PC-3 (cell line): ENCODE results near the gene SUSD2. TPM values are rescaled to one million over a fixed set of nuclear protein-coding genes. Genes with fewer than 3 reads are reported as not detected.
"Not testable (repeated sequence)": the region's sequence is repeated elsewhere in the genome, so short reads cannot be mapped to it uniquely, and the experiment has no call there.

ENCODE experiments used
- ATAC-seq: fragments of 200-7000 bp; cut with Tn5 transposase; 2 replicates; pipeline ENCODE4 v1.9.1; 2020; ENCODE audit warnings: mild to moderate bottlenecking, moderate library complexity
- BruUV-seq: library from RNA; stranded (reverse); fragments of 400-500 nt; replicated peaks from 2 replicates; lab custom pipeline; 2021; lab: Mats Ljungman, UMichigan
- CTCF ChIA-PET: fragments of 300-600 bp; sonication (Branson Sonifier 250); formaldehyde crosslinking; loops from one replicate; lab custom pipeline; 2022; ENCODE audit warnings: antibody characterized with exemption; lab: Charles Lee
- POLR2A ChIA-PET: fragments of 300-600 bp; sonication (Branson Sonifier 250); formaldehyde crosslinking; loops from one replicate; lab custom pipeline; 2022; ENCODE audit warnings: antibody characterized with exemption; ENCODE audit not compliant: unreplicated experiment; lab: Charles Lee
- DNase-seq: peaks from one replicate; pipeline ENCODE4 v3.0.0-alpha.2; 2015
- H2AFZ ChIP-seq: fragments of 300-600 bp; sonication (generic); 2 replicates; pipeline ENCODE4 v1.6.0; 2016; ENCODE audit warnings: antibody characterized with exemption, low read length
- H3F3A ChIP-seq: fragments of 300-600 bp; sonication (generic); one replicate; pipeline ENCODE4 v1.6.0; 2017; ENCODE audit warnings: antibody characterized with exemption, low read length, control low read depth, mild to moderate bottlenecking; ENCODE audit not compliant: unreplicated experiment
- H3K27ac ChIP-seq: fragments of 300-600 bp; sonication (generic); 2 replicates; pipeline ENCODE4 v1.5.1; 2016; ENCODE audit warnings: mild to moderate bottlenecking, low read length
- H3K27me3 ChIP-seq: fragments of 300-600 bp; sonication (generic); 2 replicates; pipeline ENCODE4 v1.6.1; 2016; ENCODE audit warnings: low read length, mixed read lengths
- H3K36me3 ChIP-seq: fragments of 300-600 bp; sonication (generic); 2 replicates; pipeline ENCODE4 v1.6.1; 2016; ENCODE audit warnings: low read depth, mixed run types, low read length, mixed read lengths
- H3K4me1 ChIP-seq: fragments of 300-600 bp; sonication (generic); 2 replicates; pipeline ENCODE4 v1.5.1; 2016; ENCODE audit warnings: low read length; ENCODE audit not compliant: insufficient read depth
- H3K4me2 ChIP-seq: fragments of 300-600 bp; sonication (generic); 2 replicates; pipeline ENCODE4 v1.6.0; 2016; ENCODE audit warnings: low read length
- H3K4me3 ChIP-seq: fragments of 300-600 bp; sonication (generic); 2 replicates; pipeline ENCODE4 v1.5.1; 2016; ENCODE audit warnings: mild to moderate bottlenecking, low read length, mixed read lengths
- H3K79me2 ChIP-seq: fragments of 300-600 bp; sonication (generic); 2 replicates; pipeline ENCODE4 v1.6.1; 2017; ENCODE audit warnings: low read length, mixed read lengths
- H3K9ac ChIP-seq: fragments of 300-600 bp; sonication (generic); 2 replicates; pipeline ENCODE4 v1.6.0; 2016; ENCODE audit warnings: mild to moderate bottlenecking, low read length
- H3K9me2 ChIP-seq: fragments of 300-600 bp; sonication (generic); replicated peaks from 2 replicates; pipeline ENCODE4 v1.6.1; 2016; ENCODE audit warnings: mixed run types, low read length, mixed read lengths
- H3K9me3 ChIP-seq: fragments of 300-600 bp; sonication (generic); 2 replicates; pipeline ENCODE4 v1.6.1; 2016; ENCODE audit warnings: low read length, mixed read lengths
- H4K20me1 ChIP-seq: fragments of 300-600 bp; sonication (generic); 2 replicates; pipeline ENCODE4 v1.6.1; 2016; ENCODE audit warnings: low read length, mixed read lengths
- CTCF ChIP-seq: fragments of 300-600 bp; sonication (generic); conservative IDR thresholded peaks from 2 replicates; pipeline ENCODE4 v1.5.1; 2017; ENCODE audit warnings: antibody characterized with exemption, low read depth, mild to moderate bottlenecking, low read length
- EZH2 ChIP-seq: fragments of 300-600 bp; sonication (generic); IDR thresholded peaks from one replicate; pipeline ENCODE4 v1.6.1; 2017; ENCODE audit warnings: antibody characterized with exemption, mild to moderate bottlenecking, low read length; ENCODE audit not compliant: unreplicated experiment
- EZH2phosphoT487 ChIP-seq: fragments of 300-600 bp; sonication (generic); IDR thresholded peaks from 2 replicates; pipeline ENCODE4 v1.6.1; 2018; ENCODE audit warnings: mild to moderate bottlenecking, antibody characterized with exemption, low read length, borderline replicate concordance
- intact Hi-C: fragments of 100-400 bp; cut with micrococcal nuclease; formaldehyde crosslinking; loops from 2 replicates; pipeline ENCODE4 v1.9.0; 2023
- total RNA-seq: library from RNA; depleted of rRNA; stranded (reverse); fragments of >200 nt; gene quantifications from 2 replicates; pipeline ENCODE4 v1.2.3, GENCODE V29; 2014

Gene SUSD2
- total RNA-seq, 1 experiment from 2014 or later: 1.3 TPM

GRCh38 chr22:24134090-24134846 lies 47.0 kb upstream of the SUSD2 start:
- H3K36me3 ChIP-seq: no peaks in the 10 kb centered on the region
- no peaks in the 10 kb centered on the region for H3K4me1 ChIP-seq
- no peaks in the 10 kb centered on the region for H3K9me3 ChIP-seq
- ChIA-PET CTCF (no interaction called here), POLR2A (no interaction called here)
- BruUV-seq: no TSS peak
- no peak for DNase-seq
- intact Hi-C loops: no loop called here
- no peaks in the 10 kb centered on the region for H4K20me1 ChIP-seq
- no peak overlapping the region for H3K4me3 ChIP-seq
- H3K4me2 ChIP-seq: no peak overlapping the region
- H3K79me2 ChIP-seq: no peaks in the 10 kb centered on the region
- TF ChIP-seq EZH2: no peak
- no peak for TF ChIP-seq EZH2phosphoT487
- no peak for TF ChIP-seq CTCF
- no peak for ATAC-seq
- H3K9me2 ChIP-seq: no peaks in the 10 kb centered on the region
- no peaks in the 10 kb centered on the region for H3K27me3 ChIP-seq
- no peak overlapping the region for H3K9ac ChIP-seq
- no peak overlapping the region for H3K27ac ChIP-seq
- no peaks in the 10 kb centered on the region for H3F3A ChIP-seq
- no peak overlapping the region for H2AFZ ChIP-seq

DNA sequence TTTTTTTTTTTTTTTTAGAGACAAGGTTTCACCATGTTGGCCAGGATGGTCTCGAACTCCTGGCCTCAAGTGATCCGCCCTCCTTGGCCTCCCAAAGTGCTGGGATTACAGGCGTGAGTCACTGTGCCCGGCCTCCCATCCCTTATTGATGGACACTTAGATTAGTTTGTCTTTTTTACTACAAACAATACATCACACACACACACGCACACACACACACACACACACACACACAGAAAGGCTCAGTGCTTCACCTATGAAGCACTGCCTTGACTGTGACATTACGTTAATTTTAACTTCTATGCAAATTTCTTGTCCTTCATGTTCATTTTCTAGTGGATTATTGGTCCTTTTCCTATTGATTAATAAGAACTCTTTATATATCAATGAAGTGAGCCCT lies 44.8 kb upstream of the SUSD2 start:
- H3F3A ChIP-seq, H3K4me1 ChIP-seq, H3K27ac ChIP-seq, ATAC-seq, H3K9me3 ChIP-seq, H3K36me3 ChIP-seq, H3K9me2 ChIP-seq, CTCF ChIA-PET, H2AFZ ChIP-seq, H4K20me1 ChIP-seq, H3K79me2 ChIP-seq, H3K27me3 ChIP-seq, H3K4me3 ChIP-seq, H3K9ac ChIP-seq, H3K4me2 ChIP-seq, POLR2A ChIA-PET, DNase-seq, intact Hi-C loops, BruUV-seq: not testable (repeated sequence)

- Histone ChIP-seq H3K9me2 (no peaks in the 10 kb centered on the region), H3K4me2 (no peak overlapping the region), H3K9ac (no peak overlapping the region), H2AFZ (no peak overlapping the region), H3K79me2 (no peaks in the 10 kb centered on the region), H4K20me1 (no peaks in the 10 kb centered on the region), H3K4me1 (peaks cover 13% of the 10 kb centered on the region), H3K36me3 (no peaks in the 10 kb centered on the region), H3F3A (no peaks in the 10 kb centered on the region), H3K9me3 (no peaks in the 10 kb centered on the region), H3K27me3 (no peaks in the 10 kb centered on the region), H3K4me3 (no peak overlapping the region), H3K27ac (no peak overlapping the region)
- DNase-seq (no peak), ATAC-seq (no peak)
- TF ChIP-seq EZH2 (no peak), EZH2phosphoT487 (no peak), CTCF (no peak)
- no TSS peak for BruUV-seq
- CTCF ChIA-PET: no interaction called here
- POLR2A ChIA-PET: no interaction called here
- intact Hi-C loops: no loop called here
Measured at GRCh38 chr22:24137595-24137994, 43.7 kb upstream of the SUSD2 start.
